OCI-LY3 (cell line): Measurements from ENCODE around the gene DHX30.

ENCODE experiments used
- H2AFZ ChIP-seq: fragments of 200-600, 300-600 bp; shearing (Covaris generic); 2 replicates; pipeline ENCODE4 v1.6.0; 2014; ENCODE audit warnings: antibody characterized with exemption, low read depth, low read length
- H3K27ac ChIP-seq: fragments of 200-600, 300-600 bp; sonication (generic); 2 replicates; pipeline ENCODE4 v1.5.1; 2014; ENCODE audit warnings: mild to moderate bottlenecking, low read length, moderate library complexity, mixed read lengths
- H3K27me3 ChIP-seq: fragments of 200-600, 300-600 bp; sonication (generic); 2 replicates; pipeline ENCODE4 v1.6.1; 2014; ENCODE audit warnings: low read depth, low read length, mixed read lengths
- H3K36me3 ChIP-seq: fragments of 200-600, 300-600 bp; sonication (generic); replicated peaks from 2 replicates; pipeline ENCODE3; 2014; ENCODE audit warnings: low read depth, low read length, mixed read lengths
- H3K4me1 ChIP-seq: fragments of 300-600, 200-600 bp; sonication (generic); 2 replicates; pipeline ENCODE4 v1.6.1; 2014; ENCODE audit warnings: low read length, mixed read lengths
- H3K4me2 ChIP-seq: fragments of 200-600, 300-600 bp; sonication (generic); 2 replicates; pipeline ENCODE4 v1.6.1; 2014; ENCODE audit warnings: low read length, mixed read lengths
- H3K4me3 ChIP-seq: fragments of 300-600, 200-600 bp; sonication (generic); 2 replicates; pipeline ENCODE4 v1.5.1; 2014; ENCODE audit warnings: antibody characterized with exemption, mild to moderate bottlenecking, low read length, moderate library complexity
- H3K79me2 ChIP-seq: fragments of 300-600, 200-600 bp; shearing (Covaris generic); 2 replicates; pipeline ENCODE4 v1.6.1; 2014; ENCODE audit warnings: mild to moderate bottlenecking, low read length, mixed read lengths
- H3K9ac ChIP-seq: fragments of 300-600, 200-600 bp; shearing (Covaris generic); 2 replicates; pipeline ENCODE4 v1.6.0; 2014; ENCODE audit warnings: mild to moderate bottlenecking, low read length, moderate library complexity
- H3K9me3 ChIP-seq: fragments of 200-600, 300-600 bp; shearing (Covaris generic); 2 replicates; pipeline ENCODE4 v1.6.1; 2014; ENCODE audit warnings: low read length, mixed read lengths; ENCODE audit not compliant: insufficient read depth
- H4K20me1 ChIP-seq: fragments of 200-600, 300-600 bp; sonication (generic); 2 replicates; pipeline ENCODE4 v1.6.1; 2016; ENCODE audit warnings: low read length, mixed read lengths; ENCODE audit not compliant: insufficient read depth
- CTCF ChIP-seq: fragments of 200-600, 300-600 bp; sonication (generic); IDR thresholded peaks from 2 replicates; pipeline ENCODE4 v1.5.1; 2014; ENCODE audit warnings: antibody characterized with exemption, low read length, low read depth
- EZH2phosphoT487 ChIP-seq: fragments of 200-600 bp; shearing (Covaris generic); IDR thresholded peaks from 2 replicates; pipeline ENCODE4 v1.6.1; 2018; ENCODE audit warnings: antibody characterized with exemption, mixed run types, low read depth

Gene DHX30

GRCh38 chr3:47859956-47860605 lies 57.1 kb downstream of the DHX30 start:
- Histone ChIP-seq H3K36me3 (peaks cover 13% of the 10 kb centered on the region), H3K27ac (no peak overlapping the region), H3K79me2 (no peaks in the 10 kb centered on the region)

GRCh38 chr3:47863391-47864128 lies 60.6 kb downstream of the DHX30 start:
- Histone ChIP-seq H3K4me2 (no peak overlapping the region), H3K9me3 (no peaks in the 10 kb centered on the region), H3K79me2 (no peaks in the 10 kb centered on the region), H2AFZ (no peak overlapping the region), H3K9ac (no peak overlapping the region), H3K27me3 (no peaks in the 10 kb centered on the region), H3K4me3 (no peak overlapping the region), H3K4me1 (no peaks in the 10 kb centered on the region), H4K20me1 (peaks cover 3% of the 10 kb centered on the region; the same call in 1 of the 2 replicates), H3K36me3 (peaks cover 28% of the 10 kb centered on the region), H3K27ac (no peak overlapping the region)
- TF ChIP-seq EZH2phosphoT487 = no peak
- no peak for TF ChIP-seq CTCF

More at GRCh38 chr3:47859956-47860605, 57.1 kb downstream of the DHX30 start:
- Histone ChIP-seq H3K4me2 (no peak overlapping the region), H4K20me1 (no peaks in the 10 kb centered on the region), H3K27me3 (no peaks in the 10 kb centered on the region), H2AFZ (no peak overlapping the region), H3K9ac (no peak overlapping the region), H3K9me3 (no peaks in the 10 kb centered on the region), H3K4me1 (no peaks in the 10 kb centered on the region), H3K4me3 (no peak overlapping the region)
- TF ChIP-seq CTCF (no peak), EZH2phosphoT487 (no peak)

- Histone ChIP-seq H3K79me2 (no peaks in the 10 kb centered on the region), H3K4me2 (no peak overlapping the region), H3K4me3 (no peak overlapping the region), H3K36me3 (peaks cover 44% of the 10 kb centered on the region), H3K4me1 (no peaks in the 10 kb centered on the region), H4K20me1 (peaks cover 10% of the 10 kb centered on the region), H2AFZ (no peak overlapping the region), H3K27ac (no peak overlapping the region), H3K27me3 (no peaks in the 10 kb centered on the region), H3K9ac (no peak overlapping the region), H3K9me3 (no peaks in the 10 kb centered on the region)
- no peak for TF ChIP-seq EZH2phosphoT487
- no peak for TF ChIP-seq CTCF
These were observed 62.3 kb downstream of the DHX30 start for GRCh38 chr3:47865192-47865591.

GRCh38 chr3:47867451-47868044 lies 64.6 kb downstream of the DHX30 start:
- no peak overlapping the region for H2AFZ ChIP-seq
- no peak overlapping the region for H3K9ac ChIP-seq
- no peaks in the 10 kb centered on the region for H3K4me1 ChIP-seq
- peaks cover 10% of the 10 kb centered on the region for H4K20me1 ChIP-seq
- H3K36me3 ChIP-seq = peaks cover 57% of the 10 kb centered on the region
- no peaks in the 10 kb centered on the region for H3K9me3 ChIP-seq
- TF ChIP-seq EZH2phosphoT487 (no peak), CTCF (no peak)
- no peak overlapping the region for H3K27ac ChIP-seq
- no peaks in the 10 kb centered on the region for H3K79me2 ChIP-seq
- no peak overlapping the region for H3K4me2 ChIP-seq
- no peaks in the 10 kb centered on the region for H3K27me3 ChIP-seq
- H3K4me3 ChIP-seq = no peak overlapping the region
